ENCODE measurements around the gene DNAJC6. TPM values are rescaled to one million over a fixed set of nuclear protein-coding genes. Genes with fewer than 3 reads are reported as not detected.

DNAJC6 gene
- total and polyA plus RNA-seq, 7 experiments from 2014 or later, result 0.22 to 7.0 (median 1.8) TPM

DNA sequence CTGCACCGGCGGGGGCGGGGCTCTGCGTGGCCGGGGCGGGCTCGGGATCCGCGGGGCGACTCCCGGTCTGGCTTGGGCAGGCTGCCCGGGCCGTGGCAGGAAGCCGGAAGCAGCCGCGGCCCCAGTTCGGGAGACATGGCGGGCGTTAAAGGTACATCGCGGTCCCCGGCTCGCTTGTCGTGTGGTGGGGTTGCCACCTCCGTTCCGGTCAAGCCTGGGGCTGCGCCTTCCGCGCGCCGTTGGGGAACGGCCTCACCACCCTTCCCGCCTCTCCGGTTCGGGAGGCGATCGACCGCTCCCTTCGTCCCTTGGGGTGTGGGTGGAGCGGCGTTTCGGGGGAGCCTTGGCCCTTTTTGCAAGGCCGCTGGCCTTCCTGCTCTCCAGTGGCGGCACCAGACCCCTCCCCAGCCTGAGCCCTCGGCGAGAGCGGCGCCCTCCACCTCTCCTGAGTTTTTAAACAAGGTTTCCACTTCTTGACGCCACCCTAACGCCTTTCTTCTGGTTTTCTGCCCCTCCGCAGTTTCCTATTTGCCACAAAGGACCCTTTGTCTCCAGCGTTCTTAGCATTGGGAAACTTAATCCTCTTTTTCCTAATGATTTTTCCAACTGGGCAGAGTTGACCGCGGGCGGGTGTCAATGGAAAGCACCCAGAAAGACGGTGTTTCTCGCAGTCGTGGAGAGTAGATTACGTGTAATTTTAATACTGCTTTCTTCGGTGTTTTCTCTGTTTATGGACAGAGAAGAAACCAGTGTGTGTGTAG lies 111.4 kb downstream of the DNAJC6 start, which contains the start of the genes LEPR and LEPROT:
Gene LEPR, plus strand, starts transcription at position 79 of the 761 bp plus-strand sequence. CDS start 144,898 bp downstream, outside the sequence.
Gene LEPROT, plus strand, starts transcription at position 79 of the 761 bp plus-strand sequence. Its CDS starts 57 bp downstream, at position 136.
- Mint-ChIP-seq H3K36me3 (peaks cover 6 to 14% (median 6%) of the 10 kb centered on the region in 5 donors), H3K27ac (peak within 1 kb of the TSS in 7 of 9 donors; percentile 84 to 97 (median 95)), H3K27me3 (peaks cover 0 to 8% (median 0%) of the 10 kb centered on the region in 5 donors), H3K4me1 (peaks cover 0 to 39% (median 22%) of the 10 kb centered on the region in 7 donors), H3K4me3 (no peak within 1 kb of the TSS), H3K9me3 (peaks cover 0 to 2% (median 0%) of the 10 kb centered on the region in 11 donors)
- peaks cover 0 to 8% of the 10 kb centered on the region in 2 donors for H3K4me1 ChIP-seq (ENCODE audit: control insufficient read depth in 2 of 2, insufficient read depth in 2 of 2, low read length in 2 of 2)
- peaks cover 0 to 12% (median 0%) of the 10 kb centered on the region in 3 experiments for H3K36me3 ChIP-seq (ENCODE audit: control insufficient read depth in 2 of 3, insufficient read depth in 3 of 3, low read length in 3 of 3)
- intact Hi-C loops (cut with micrococcal nuclease), result loop anchor here (1.0 to 10.0 kb wide), 23 partner anchors 10 to 1898 kb away; partner anchors contain the start of genes DNAI4 (in 2 of the 2), JAK1 (in 2 of the 2), MIER1 (in 2 of the 2) and RAVER2 (in 2 of the 2)
- DNase-seq (peak in 1 of 9 donors; percentile 21), ATAC-seq (no peak)
- H3K4me3 ChIP-seq (ENCODE audit: low read length), result peak within 1 kb of the TSS; percentile 86
- H3K27ac ChIP-seq (ENCODE audit: low read depth, low read length), result peak within 1 kb of the TSS; percentile 78
- no peaks in the 10 kb centered on the region for H3K27me3 ChIP-seq (ENCODE audit: control insufficient read depth in 2 of 2, insufficient read depth in 2 of 2, low read length in 2 of 2)
- no peaks in the 10 kb centered on the region for H3K9me3 ChIP-seq (ENCODE audit: control insufficient read depth in 2 of 3, low read length in 3 of 3)
- CTCF ChIA-PET, result interaction anchor here (0.9 to 1.2 kb wide), 3 partner anchors 8 to 454 kb away, joined by 3 read pairs; no protein-coding TSS in a partner anchor
- POLR2A ChIA-PET, result interaction anchor here (0.7 to 1.7 kb wide), 5 partner anchors 11 to 355 kb away, joined by 3 to 12 read pairs (median 4); no protein-coding TSS in a partner anchor

DNA sequence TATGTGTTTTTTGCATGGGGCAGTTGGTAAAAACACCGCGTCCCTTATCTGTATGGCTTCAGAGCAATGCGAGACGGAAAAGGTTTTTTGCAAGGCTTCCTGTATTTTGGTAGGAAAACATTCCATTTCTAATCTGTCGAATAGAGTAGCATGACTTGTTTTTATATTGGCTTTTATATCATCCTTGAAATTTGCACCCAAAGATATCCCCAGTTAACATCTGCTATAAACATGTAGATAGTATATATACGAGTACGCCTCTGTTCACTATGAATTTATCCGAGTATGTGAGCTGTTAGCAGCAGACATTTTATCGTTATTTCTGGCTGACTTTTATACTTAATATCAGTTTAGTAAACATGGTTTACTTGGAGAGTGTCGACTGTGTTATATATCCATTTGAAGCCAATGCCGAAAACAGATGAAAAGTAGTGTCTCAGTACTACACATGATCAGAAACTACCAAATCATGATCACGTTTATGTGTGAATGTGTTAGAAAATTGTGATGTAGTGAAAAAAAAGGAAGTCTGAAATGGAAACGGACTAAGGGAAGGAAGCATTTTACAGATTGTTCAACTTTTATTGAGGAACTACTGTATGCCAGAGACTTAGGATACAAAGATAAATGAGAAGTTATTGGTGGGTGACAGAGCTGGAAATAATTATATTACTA lies 112.1 kb downstream of the DNAJC6 start:
- no peaks in the 10 kb centered on the region for H3K9me3 ChIP-seq (ENCODE audit: control insufficient read depth in 2 of 3, low read length in 3 of 3)
- POLR2A ChIA-PET, result interaction anchor here (0.6 kb wide), 1 partner anchor 165 kb away, joined by 3 read pairs; no protein-coding TSS in a partner anchor
- ATAC-seq, result no peak
- CTCF ChIA-PET, result no interaction called here
- peak overlapping the region; percentile 69 for H3K4me3 ChIP-seq (ENCODE audit: low read length)
- Mint-ChIP-seq H3K4me3 (no peak overlapping the region), H3K27ac (no peak overlapping the region), H3K4me1 (peaks cover 0 to 41% (median 22%) of the 10 kb centered on the region in 7 donors), H3K27me3 (peaks cover 0 to 4% (median 0%) of the 10 kb centered on the region in 5 donors), H3K36me3 (peaks cover 12 to 21% (median 13%) of the 10 kb centered on the region in 5 donors), H3K9me3 (peaks cover 0 to 2% (median 0%) of the 10 kb centered on the region in 11 donors)
- peak overlapping the region; percentile 78 for H3K27ac ChIP-seq (ENCODE audit: low read depth, low read length)
- H3K4me1 ChIP-seq (ENCODE audit: control insufficient read depth in 2 of 2, insufficient read depth in 2 of 2, low read length in 2 of 2), result peaks cover 0 to 8% of the 10 kb centered on the region in 2 donors
- intact Hi-C loops (cut with micrococcal nuclease), result loop anchor here (1.0 to 10.0 kb wide), 14 partner anchors 113 to 1899 kb away; partner anchors contain the start of genes DNAI4 (in 2 of the 2), MIER1 (in 2 of the 2), RAVER2 (in 2 of the 2) and AK4 (in 1 of the 2)
- H3K27me3 ChIP-seq (ENCODE audit: control insufficient read depth in 2 of 2, insufficient read depth in 2 of 2, low read length in 2 of 2), result no peaks in the 10 kb centered on the region
- peaks cover 0 to 20% (median 0%) of the 10 kb centered on the region in 3 experiments for H3K36me3 ChIP-seq (ENCODE audit: control insufficient read depth in 2 of 3, insufficient read depth in 3 of 3, low read length in 3 of 3)
- peak in 2 of 9 donors; percentile 7 to 8 for DNase-seq

DNA sequence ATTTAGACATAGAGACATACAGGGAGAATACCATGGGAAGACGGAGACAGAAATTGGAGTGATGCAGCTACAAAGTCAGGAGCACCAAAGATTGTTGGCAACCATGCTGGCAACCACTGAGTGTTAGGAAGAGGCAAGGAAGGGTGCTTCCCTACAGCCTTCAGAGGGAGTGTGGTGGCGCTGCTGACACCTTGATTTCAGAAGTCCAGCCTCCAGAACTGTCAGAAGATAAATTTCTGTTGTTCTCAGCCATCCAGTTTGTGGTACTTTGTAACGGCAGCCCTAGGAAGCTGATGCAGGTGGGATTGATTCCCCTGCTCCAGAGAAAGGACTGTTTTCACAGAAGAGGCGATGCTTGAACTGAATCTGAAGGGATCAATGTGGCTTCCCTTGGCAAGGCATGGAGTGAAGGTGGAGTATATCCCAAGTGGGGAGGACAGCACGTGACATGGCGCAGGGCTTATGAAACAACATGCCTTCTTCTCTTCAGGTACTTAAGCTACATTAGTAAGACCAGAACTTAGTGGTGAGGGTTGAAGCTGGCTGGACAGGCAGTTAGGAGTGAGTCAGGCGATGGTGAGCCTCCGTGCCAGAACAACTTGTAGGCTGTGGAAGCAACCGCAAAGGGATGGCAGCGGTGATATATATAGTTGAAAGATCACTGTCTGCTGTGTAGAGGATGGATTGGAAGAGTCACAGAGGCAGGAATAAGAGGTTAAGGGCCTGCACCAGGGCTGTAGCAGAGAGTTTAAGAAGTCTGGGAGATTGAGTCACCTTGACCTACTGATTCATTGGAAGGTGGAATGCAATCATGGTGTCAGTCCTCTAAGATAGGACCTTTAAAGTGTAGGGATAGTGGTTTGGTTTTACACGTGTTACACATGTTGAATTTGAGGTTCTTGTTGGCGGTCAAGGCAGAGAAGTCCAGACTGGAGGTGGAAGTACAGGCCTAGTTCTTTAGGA lies 113.2 kb downstream of the DNAJC6 start:
- Histone ChIP-seq H3K4me3 (ENCODE audit: low read length) (no peak overlapping the region), H3K36me3 (ENCODE audit: control insufficient read depth in 2 of 3, insufficient read depth in 3 of 3, low read length in 3 of 3) (peaks cover 0 to 20% (median 0%) of the 10 kb centered on the region in 3 experiments), H3K4me1 (ENCODE audit: control insufficient read depth in 2 of 2, insufficient read depth in 2 of 2, low read length in 2 of 2) (peaks cover 0 to 8% of the 10 kb centered on the region in 2 donors), H3K27me3 (ENCODE audit: control insufficient read depth in 2 of 2, insufficient read depth in 2 of 2, low read length in 2 of 2) (no peaks in the 10 kb centered on the region), H3K27ac (ENCODE audit: low read depth, low read length) (no peak overlapping the region), H3K9me3 (ENCODE audit: control insufficient read depth in 2 of 3, low read length in 3 of 3) (no peaks in the 10 kb centered on the region)
- Mint-ChIP-seq H3K4me3 (no peak overlapping the region), H3K9me3 (peaks cover 0 to 2% (median 0%) of the 10 kb centered on the region in 11 donors), H3K36me3 (peaks cover 12 to 29% (median 14%) of the 10 kb centered on the region in 5 donors), H3K27ac (peak overlapping the region in 1 of 9 donors; percentile 43), H3K4me1 (peaks cover 0 to 38% (median 22%) of the 10 kb centered on the region in 7 donors), H3K27me3 (peaks cover 0 to under 1% (median 0%) of the 10 kb centered on the region in 5 donors)
- intact Hi-C loops (cut with micrococcal nuclease), result loop anchor here (5.0 to 10.0 kb wide), 7 partner anchors 545 to 1900 kb away; partner anchors contain the start of genes RAVER2 (in 2 of the 2), EFCAB7 (in 1 of the 2), ITGB3BP (in 1 of the 2) and PGM1 (in 1 of the 2)
- ATAC-seq, result no peak
- POLR2A ChIA-PET, result no interaction called here
- DNase-seq, result no peak
- CTCF ChIA-PET, result no interaction called here

DNA sequence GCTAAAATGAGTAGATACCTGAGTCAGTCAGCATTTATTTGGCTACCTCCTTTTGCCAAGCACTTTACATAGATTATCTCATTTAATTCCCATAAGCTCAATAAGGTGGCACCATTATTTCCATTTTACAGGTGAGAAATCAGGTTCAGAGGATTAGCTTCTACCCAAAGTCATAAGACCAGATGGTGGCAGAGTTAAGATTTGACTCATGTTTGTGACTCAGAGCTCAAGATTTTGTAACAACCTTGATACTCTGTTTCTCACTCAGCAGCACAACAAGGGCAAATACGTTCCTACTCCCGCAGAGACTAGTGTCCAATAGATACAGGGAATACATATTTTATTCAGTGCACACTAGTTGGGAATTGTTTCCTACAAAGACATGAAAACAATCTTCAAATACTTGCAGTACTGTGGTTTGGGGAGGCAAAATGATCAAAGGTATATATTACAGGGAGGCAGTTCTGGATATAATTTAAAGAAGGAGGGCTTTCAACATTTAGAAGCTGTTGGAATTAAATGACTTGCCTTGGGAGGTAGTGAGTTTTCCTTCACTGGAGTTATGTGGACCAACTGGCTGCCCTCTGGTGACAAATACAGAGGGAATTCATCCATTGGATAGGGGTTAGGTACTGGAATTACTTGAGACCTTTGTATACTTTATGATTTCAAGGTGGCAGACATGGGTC lies 114.7 kb downstream of the DNAJC6 start:
- ChIA-PET CTCF (interaction anchor here (0.7 kb wide), 1 partner anchor 259 kb away, joined by 5 read pairs; no protein-coding TSS in a partner anchor), POLR2A (interaction anchor here (0.6 kb wide), 1 partner anchor 1924 kb away, joined by 3 read pairs; no protein-coding TSS in a partner anchor)
- no peak for ATAC-seq
- H3K27ac ChIP-seq (ENCODE audit: low read depth, low read length), result no peak overlapping the region
- peaks cover 0 to 6% of the 10 kb centered on the region in 2 donors for H3K4me1 ChIP-seq (ENCODE audit: control insufficient read depth in 2 of 2, insufficient read depth in 2 of 2, low read length in 2 of 2)
- H3K4me3 ChIP-seq (ENCODE audit: low read length), result no peak overlapping the region
- H3K36me3 ChIP-seq (ENCODE audit: control insufficient read depth in 2 of 3, insufficient read depth in 3 of 3, low read length in 3 of 3), result peaks cover 0 to 20% (median 0%) of the 10 kb centered on the region in 3 experiments
- Mint-ChIP-seq H3K4me1 (peaks cover 0 to 32% (median 19%) of the 10 kb centered on the region in 7 donors), H3K4me3 (peak overlapping the region in 1 of 10 donors; percentile 61), H3K27me3 (no peaks in the 10 kb centered on the region), H3K9me3 (peaks cover 0 to 2% (median 0%) of the 10 kb centered on the region in 11 donors), H3K36me3 (peaks cover 12 to 31% (median 15%) of the 10 kb centered on the region in 5 donors), H3K27ac (peak overlapping the region in 4 of 9 donors; percentile 23 to 61 (median 32))
- intact Hi-C loops (cut with micrococcal nuclease), result loop anchor here (5.0 to 10.0 kb wide), 7 partner anchors 547 to 1902 kb away; partner anchors contain the start of genes RAVER2 (in 2 of the 2), EFCAB7 (in 1 of the 2), ITGB3BP (in 1 of the 2) and PGM1 (in 1 of the 2)
- H3K27me3 ChIP-seq (ENCODE audit: control insufficient read depth in 2 of 2, insufficient read depth in 2 of 2, low read length in 2 of 2), result no peaks in the 10 kb centered on the region
- no peak for DNase-seq
- H3K9me3 ChIP-seq (ENCODE audit: control insufficient read depth in 2 of 3, low read length in 3 of 3), result no peaks in the 10 kb centered on the region

DNA sequence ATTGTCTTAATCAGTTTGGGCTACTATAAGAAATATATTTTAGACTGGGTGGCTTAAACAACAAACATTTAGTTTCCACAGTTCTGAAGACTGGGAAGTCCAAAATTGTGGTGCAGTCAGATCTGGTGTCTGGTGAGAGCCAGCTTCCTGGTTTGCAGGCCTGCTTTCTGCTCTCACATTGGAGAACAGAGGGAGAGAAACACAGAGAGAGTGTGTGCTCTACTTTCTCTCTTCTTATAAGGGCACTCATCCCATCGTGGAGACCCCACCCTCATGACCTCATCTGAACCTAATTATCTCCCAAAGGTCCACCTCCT lies 115.2 kb downstream of the DNAJC6 start:
- DNase-seq, result no peak
- Mint-ChIP-seq H3K9me3 (peaks cover 0 to 2% (median 0%) of the 10 kb centered on the region in 11 donors), H3K27me3 (no peaks in the 10 kb centered on the region), H3K4me3 (no peak overlapping the region), H3K36me3 (peaks cover 12 to 32% (median 15%) of the 10 kb centered on the region in 5 donors), H3K4me1 (peaks cover 0 to 31% (median 14%) of the 10 kb centered on the region in 7 donors), H3K27ac (peak overlapping the region in 2 of 9 donors; percentile 32 to 61)
- POLR2A ChIA-PET, result interaction anchor here (0.6 kb wide), 1 partner anchor 1924 kb away, joined by 3 read pairs; no protein-coding TSS in a partner anchor
- intact Hi-C loops (cut with micrococcal nuclease), result loop anchor here (5.0 to 10.0 kb wide), 7 partner anchors 547 to 1902 kb away; partner anchors contain the start of genes RAVER2 (in 2 of the 2), EFCAB7 (in 1 of the 2), ITGB3BP (in 1 of the 2) and PGM1 (in 1 of the 2)
- H3K4me3 ChIP-seq (ENCODE audit: low read length), result no peak overlapping the region
- H3K27me3 ChIP-seq (ENCODE audit: control insufficient read depth in 2 of 2, insufficient read depth in 2 of 2, low read length in 2 of 2), result no peaks in the 10 kb centered on the region
- CTCF ChIA-PET, result no interaction called here
- H3K27ac ChIP-seq (ENCODE audit: low read depth, low read length), result no peak overlapping the region
- peaks cover 0 to 20% (median 0%) of the 10 kb centered on the region in 3 experiments for H3K36me3 ChIP-seq (ENCODE audit: control insufficient read depth in 2 of 3, insufficient read depth in 3 of 3, low read length in 3 of 3)
- no peak for ATAC-seq
- peaks cover 0 to 3% of the 10 kb centered on the region in 2 donors for H3K4me1 ChIP-seq (ENCODE audit: control insufficient read depth in 2 of 2, insufficient read depth in 2 of 2, low read length in 2 of 2)
- no peaks in the 10 kb centered on the region for H3K9me3 ChIP-seq (ENCODE audit: control insufficient read depth in 2 of 3, low read length in 3 of 3)

Data from naive thymus-derived CD4-positive, alpha-beta T cell (primary cell).